Progenitor cell of endocrine pancreas (in vitro differentiated cells): ENCODE results near the gene ELL3. TPM values are rescaled to one million over a fixed set of nuclear protein-coding genes. Genes with fewer than 3 reads are reported as not detected.

Source experiments
- DNase-seq: peaks from one replicate; pipeline ENCODE4 v3.0.0; 2021; ENCODE audit warnings: low spot score; ENCODE audit not compliant: unreplicated experiment
- H3K27ac Mint-ChIP-seq: 2 replicates; pipeline ENCODE4 v1.8.0; 2021; ENCODE audit warnings: mild to moderate bottlenecking, moderate library complexity, mixed read lengths
- H3K27me3 Mint-ChIP-seq: 2 replicates; pipeline ENCODE4 v1.8.0; 2021; ENCODE audit warnings: mixed read lengths
- H3K36me3 Mint-ChIP-seq: 2 replicates; pipeline ENCODE4 v1.8.0; 2022; ENCODE audit warnings: mixed read lengths; ENCODE audit not compliant: insufficient read depth
- H3K4me1 Mint-ChIP-seq: 2 replicates; pipeline ENCODE4 v1.8.0; 2021; ENCODE audit warnings: low read depth, mixed read lengths
- H3K4me3 Mint-ChIP-seq: 2 replicates; pipeline ENCODE4 v1.8.0; 2021; ENCODE audit warnings: low read depth, mild to moderate bottlenecking, moderate library complexity, mixed read lengths
- H3K9me3 Mint-ChIP-seq: 2 replicates; pipeline ENCODE4 v1.8.0; 2021; ENCODE audit warnings: low read depth, mixed read lengths
- microRNA-seq: library from miRNA; unstranded; fragments of <30 nt; microRNA quantifications from one replicate; pipeline ENCODE4 v1.1.0, GENCODE V29; 2020; ENCODE audit warnings: borderline number of aligned reads; ENCODE audit not compliant: unreplicated experiment
- total RNA-seq: library from RNA; stranded (reverse); gene quantifications from 2 replicates; pipeline ENCODE4 v1.2.1, GENCODE V29; 2021
- TF ChIP-seq, protein P1 (sequence below): fragments of 200-600 bp; sonication (generic); IDR thresholded peaks from one replicate; pipeline ENCODE4 v1.5.0; 2021; ENCODE audit warnings: antibody characterized with exemption, mild to moderate bottlenecking; ENCODE audit not compliant: unreplicated experiment

ELL3 gene
- total RNA-seq, 1 donor from 2014 or later: 2.1 TPM

- TF ChIP-seq, protein P1, sequence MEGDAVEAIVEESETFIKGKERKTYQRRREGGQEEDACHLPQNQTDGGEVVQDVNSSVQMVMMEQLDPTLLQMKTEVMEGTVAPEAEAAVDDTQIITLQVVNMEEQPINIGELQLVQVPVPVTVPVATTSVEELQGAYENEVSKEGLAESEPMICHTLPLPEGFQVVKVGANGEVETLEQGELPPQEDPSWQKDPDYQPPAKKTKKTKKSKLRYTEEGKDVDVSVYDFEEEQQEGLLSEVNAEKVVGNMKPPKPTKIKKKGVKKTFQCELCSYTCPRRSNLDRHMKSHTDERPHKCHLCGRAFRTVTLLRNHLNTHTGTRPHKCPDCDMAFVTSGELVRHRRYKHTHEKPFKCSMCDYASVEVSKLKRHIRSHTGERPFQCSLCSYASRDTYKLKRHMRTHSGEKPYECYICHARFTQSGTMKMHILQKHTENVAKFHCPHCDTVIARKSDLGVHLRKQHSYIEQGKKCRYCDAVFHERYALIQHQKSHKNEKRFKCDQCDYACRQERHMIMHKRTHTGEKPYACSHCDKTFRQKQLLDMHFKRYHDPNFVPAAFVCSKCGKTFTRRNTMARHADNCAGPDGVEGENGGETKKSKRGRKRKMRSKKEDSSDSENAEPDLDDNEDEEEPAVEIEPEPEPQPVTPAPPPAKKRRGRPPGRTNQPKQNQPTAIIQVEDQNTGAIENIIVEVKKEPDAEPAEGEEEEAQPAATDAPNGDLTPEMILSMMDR: no peak
- no peak overlapping the region for H3K27ac Mint-ChIP-seq
- H3K36me3 Mint-ChIP-seq: no peaks in the 10 kb centered on the region
- peaks cover 10% of the 10 kb centered on the region for H3K27me3 Mint-ChIP-seq
- no peaks in the 10 kb centered on the region for H3K4me1 Mint-ChIP-seq
- no peaks in the 10 kb centered on the region for H3K9me3 Mint-ChIP-seq
- DNase-seq: no peak
- H3K4me3 Mint-ChIP-seq: no peak overlapping the region
These were observed 53.6 kb downstream of the ELL3 start for GRCh38 chr15:43723151-43723550.

Small RNAs within 50 kb of the gene (microRNA-seq; reads per million reads assigned to microRNA genes)
- not detected for gene MIR1282

Other genes with a start within 250 kb of the ELL3 start
- 52.1 and 53.7 TPM in 2 replicates for gene PPIP5K1, start 186.8 kb downstream of the ELL3 start, total RNA-seq
- 1.8 and 3.3 TPM in 2 replicates for gene CKMT1B, start 182.9 kb downstream of the ELL3 start, total RNA-seq
- gene STRC, start 158.2 kb downstream of the ELL3 start, total RNA-seq: 0.81 and 1.6 TPM in 2 replicates
- gene CATSPER2, start 128.1 kb downstream of the ELL3 start, total RNA-seq: 7.7 and 10.7 TPM in 2 replicates
- 4.0 TPM in 2 replicates for gene CKMT1A, start 83.1 kb downstream of the ELL3 start, total RNA-seq
- gene PDIA3, start 30.5 kb downstream of the ELL3 start, total RNA-seq: 520 and 525 TPM in 2 replicates
- gene SERF2, start 15.4 kb upstream of the ELL3 start, total RNA-seq: 597 and 612 TPM in 2 replicates
- gene SERINC4, start 23.3 kb upstream of the ELL3 start, total RNA-seq: 0.33 and 0.36 TPM in 2 replicates
- 14.6 and 20.0 TPM in 2 replicates for gene HYPK, start 23.6 kb upstream of the ELL3 start, total RNA-seq
- gene MFAP1, start 47.7 kb upstream of the ELL3 start, total RNA-seq: 37.9 and 38.2 TPM in 2 replicates
- gene WDR76, start 50.0 kb upstream of the ELL3 start, total RNA-seq: 11.2 and 11.3 TPM in 2 replicates